GM23338 (cell line): ENCODE results near the gene C1orf21. TPM values are rescaled to one million over a fixed set of nuclear protein-coding genes. Genes with fewer than 3 reads are reported as not detected.
"Not testable (repeated sequence)": the region's sequence is repeated elsewhere in the genome, so short reads cannot be mapped to it uniquely, and the experiment has no call there.

Experiments
- ATAC-seq: fragments of 200-7000 bp; cut with Tn5 transposase; 3 replicates; pipeline ENCODE4 v1.9.1; 2020
- DNase-seq: peaks from one replicate; pipeline ENCODE4 v3.0.0-alpha.2; 2015; ENCODE audit warnings: low spot score
- H2AFZ ChIP-seq: fragments of 200-600 bp; sonication (generic); 2 replicates; pipeline ENCODE4 v1.8.0; 2016; ENCODE audit warnings: antibody characterized with exemption, mild to moderate bottlenecking, moderate library complexity
- H3F3A ChIP-seq: fragments of 200-600 bp; sonication (generic); replicated peaks from 2 replicates; pipeline ENCODE4 v1.8.0; 2017; ENCODE audit warnings: antibody characterized with exemption, mixed run types, low read depth
- H3K27ac ChIP-seq: fragments of 200-600 bp; sonication (generic); 2 replicates; pipeline ENCODE4 v1.6.1; 2016; ENCODE audit warnings: low read depth
- H3K27me3 ChIP-seq: fragments of 200-600 bp; sonication (generic); 2 replicates; pipeline ENCODE4 v1.8.0; 2016; ENCODE audit warnings: mild to moderate bottlenecking, mixed run types, moderate library complexity; ENCODE audit not compliant: insufficient read depth
- H3K36me3 ChIP-seq: fragments of 200-600 bp; sonication (generic); 2 replicates; pipeline ENCODE4 v1.8.0; 2016; ENCODE audit warnings: mild to moderate bottlenecking; ENCODE audit not compliant: insufficient read depth
- H3K4me1 ChIP-seq: fragments of 200-600 bp; sonication (generic); 2 replicates; pipeline ENCODE4 v1.8.0; 2016; ENCODE audit warnings: mild to moderate bottlenecking, moderate library complexity; ENCODE audit not compliant: insufficient read depth
- H3K4me2 ChIP-seq: fragments of 200-600 bp; sonication (generic); 2 replicates; pipeline ENCODE4 v1.7.1; 2017; ENCODE audit warnings: mixed run types
- H3K4me3 ChIP-seq: fragments of 200-600 bp; sonication (generic); 2 replicates; pipeline ENCODE4 v1.6.1; 2016; ENCODE audit warnings: mixed run types
- H3K79me2 ChIP-seq: fragments of 200-600 bp; sonication (generic); replicated peaks from 2 replicates; pipeline ENCODE4 v1.8.0; 2017; ENCODE audit warnings: mild to moderate bottlenecking; ENCODE audit not compliant: insufficient read depth
- H3K9me2 ChIP-seq: fragments of 200-600 bp; sonication (generic); 2 replicates; pipeline ENCODE4 v1.8.0; 2017; ENCODE audit not compliant: insufficient read depth
- H4K20me1 ChIP-seq: fragments of 200-600 bp; sonication (generic); replicated peaks from 2 replicates; pipeline ENCODE4 v1.8.0; 2017; ENCODE audit warnings: mild to moderate bottlenecking; ENCODE audit not compliant: insufficient read depth
- H3K27ac Mint-ChIP-seq: 2 replicates; pipeline ENCODE4 v1.8.0; 2020; ENCODE audit warnings: inconsistent platforms, mild to moderate bottlenecking, moderate library complexity, mixed read lengths
- H3K27me3 Mint-ChIP-seq: 3 replicates; pipeline ENCODE4 v1.8.0; 2022; ENCODE audit warnings: low read depth, mild to moderate bottlenecking, moderate library complexity, mixed read lengths, inconsistent platforms; ENCODE audit not compliant: insufficient read depth, poor library complexity
- H3K36me3 Mint-ChIP-seq: 3 replicates; pipeline ENCODE4 v1.8.0; 2021; ENCODE audit warnings: low read depth, mild to moderate bottlenecking, inconsistent platforms, moderate library complexity, mixed read lengths
- H3K4me1 Mint-ChIP-seq: 3 replicates; pipeline ENCODE4 v1.8.0; 2020; ENCODE audit warnings: mild to moderate bottlenecking, inconsistent platforms, mixed read lengths
- H3K4me3 Mint-ChIP-seq: 3 replicates; pipeline ENCODE4 v1.8.0; 2021; ENCODE audit warnings: moderate library complexity, mild to moderate bottlenecking, inconsistent platforms, mixed read lengths
- H3K9me3 Mint-ChIP-seq: 3 replicates; pipeline ENCODE4 v1.8.0; 2020; ENCODE audit warnings: moderate library complexity, mild to moderate bottlenecking, inconsistent platforms, mixed read lengths
- CREB1 ChIP-seq: fragments of 250-450 bp; sonication (Bioruptor Pico); IDR thresholded peaks from 2 replicates; pipeline ENCODE4 v1.5.0; 2020; ENCODE audit warnings: low read depth, mild to moderate bottlenecking, moderate library complexity
- JUNB ChIP-seq: IDR thresholded peaks from one replicate; pipeline ENCODE4 v1.6.1; 2016; ENCODE audit warnings: antibody characterized with exemption; ENCODE audit not compliant: unreplicated experiment
- POLR2AphosphoS5 ChIP-seq: IDR thresholded peaks from 2 replicates; pipeline ENCODE4 v1.6.1; 2016; ENCODE audit warnings: antibody characterized with exemption, low read depth
- STAT1 ChIP-seq: IDR thresholded peaks from one replicate; pipeline ENCODE4 v1.6.1; 2016; ENCODE audit warnings: antibody characterized with exemption; ENCODE audit not compliant: unreplicated experiment
- ZNF114 ChIP-seq: fragments of 250-450 bp; sonication (Bioruptor Pico); IDR thresholded peaks from 2 replicates; pipeline ENCODE4 v1.5.0; 2020; ENCODE audit warnings: mild to moderate bottlenecking, moderate library complexity
- ZNF331 ChIP-seq: fragments of 250-450 bp; sonication (Bioruptor Pico); IDR thresholded peaks from 2 replicates; pipeline ENCODE4 v1.5.0; 2020; ENCODE audit warnings: low read depth, mild to moderate bottlenecking, moderate library complexity
- long read RNA-seq: library from polyadenylated mRNA; unstranded; transcript quantifications from one replicate; pipeline ENCODE4 v2.0.0, GENCODE V29; 2020; ENCODE audit not compliant: unreplicated experiment
- polyA plus RNA-seq: library from polyadenylated mRNA; unstranded; fragments of >200 nt; fragmentation: Nextera tagmentation; extraction: Ambion mirVana; gene quantifications from 2 replicates; pipeline ENCODE4 v1.2.1, GENCODE V29; 2016
- total RNA-seq: library from RNA; depleted of rRNA; stranded (reverse); fragments of >200 nt; shearing (Covaris generic); gene quantifications from 2 replicates; pipeline ENCODE4 v1.2.3, GENCODE V29; 2014; rRNA removed
- TF ChIP-seq, protein P1 (sequence below): IDR thresholded peaks from one replicate; pipeline ENCODE4 v1.6.1; 2018; ENCODE audit warnings: antibody characterized with exemption; ENCODE audit not compliant: unreplicated experiment
- TF ChIP-seq, protein P2 (sequence below): fragments of 250-450 bp; sonication (Bioruptor Pico); IDR thresholded peaks from 2 replicates; pipeline ENCODE4 v1.5.0; 2020; ENCODE audit warnings: mild to moderate bottlenecking, moderate library complexity
- TF ChIP-seq, protein P3 (sequence below): IDR thresholded peaks from 2 replicates; pipeline ENCODE4 v1.6.1; 2016; ENCODE audit warnings: antibody characterized with exemption

C1orf21 gene, protein sequence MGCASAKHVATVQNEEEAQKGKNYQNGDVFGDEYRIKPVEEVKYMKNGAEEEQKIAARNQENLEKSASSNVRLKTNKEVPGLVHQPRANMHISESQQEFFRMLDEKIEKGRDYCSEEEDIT
- total RNA-seq: 28.0 and 34.2 TPM in 2 replicates
- polyA plus RNA-seq: 38.1 and 40.4 TPM in 2 replicates
- long read RNA-seq, full-length matches to known transcripts: 11 of 15 reads
- long read RNA-seq, partial matches to known transcripts: 2 of 15 reads
- long read RNA-seq, other reads (novel, unspliced or antisense): 2 of 15 reads

DNA sequence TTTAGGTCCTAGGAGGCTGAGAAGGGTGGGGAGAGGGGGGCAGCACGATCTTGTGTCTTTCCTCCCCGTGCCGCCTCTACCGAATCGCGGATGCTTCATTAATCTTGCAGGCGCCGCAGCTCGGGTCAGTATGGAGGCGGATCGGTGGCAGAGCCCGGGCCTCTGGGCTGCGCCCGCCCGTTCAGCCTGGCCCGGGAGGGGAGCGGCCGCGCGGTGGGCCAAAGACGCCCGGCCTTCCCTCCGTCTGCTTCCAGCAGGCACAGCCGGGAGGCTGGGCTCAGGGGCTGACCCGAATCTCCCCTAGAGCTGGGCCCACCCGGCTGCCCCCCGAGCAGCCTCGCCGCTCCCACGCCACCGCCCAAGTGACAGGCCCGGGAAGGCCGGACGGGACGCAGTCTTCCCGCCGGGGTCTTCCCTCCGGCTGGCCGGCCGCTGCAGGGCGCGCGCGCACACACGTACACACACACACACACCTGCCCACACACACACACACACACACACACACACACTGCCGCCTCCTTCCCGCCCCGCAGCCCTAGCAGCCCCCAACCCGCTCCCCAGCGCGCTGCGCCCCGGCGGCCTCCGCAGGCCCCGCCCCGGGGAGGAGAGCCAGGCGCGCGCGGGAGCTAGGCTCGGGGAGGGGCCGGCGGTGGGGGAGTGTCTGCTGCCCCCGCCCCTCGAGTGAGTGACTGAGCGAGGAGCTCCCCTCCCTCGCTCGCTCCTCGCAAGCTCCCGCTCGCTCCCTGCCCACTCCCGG, at the start of gene C1orf21:
C1orf21 (plus strand) TSS at position 718 of the 757 bp plus-strand sequence. CDS start 90,481 bp downstream, outside the sequence.
- Histone ChIP-seq H3K27me3 (peaks cover 9% of the 10 kb centered on the region; the same call in 1 of the 2 replicates), H3K4me2 (peak within 1 kb of the TSS; percentile 94), H3F3A (no peaks in the 10 kb centered on the region), H3K79me2 (peaks cover 40% of the 10 kb centered on the region), H3K4me1 (peaks cover 65% of the 10 kb centered on the region), H3K36me3 (no peaks in the 10 kb centered on the region), H3K27ac (peak within 1 kb of the TSS; percentile 84), H2AFZ (peak within 1 kb of the TSS; percentile 88), H3K4me3 (peak within 1 kb of the TSS; percentile 94), H4K20me1 (peaks cover 20% of the 10 kb centered on the region), H3K9me2 (no peaks in the 10 kb centered on the region)
- Mint-ChIP-seq H3K27me3 (peaks cover 10% of the 10 kb centered on the region), H3K4me3 (peak within 1 kb of the TSS; percentile 89), H3K36me3 (no peaks in the 10 kb centered on the region; the same call in 2 of the 3 replicates), H3K9me3 (no peaks in the 10 kb centered on the region; the same call in 1 of the 3 replicates), H3K27ac (peak within 1 kb of the TSS; percentile 49; the same call in 1 of the 2 replicates), H3K4me1 (peaks cover 61% of the 10 kb centered on the region)
- DNase-seq (peak; percentile 93), ATAC-seq (peak; percentile 80)
- TF ChIP-seq ZNF114 (CRISPR knock-in tag) (no peak), STAT1 (no peak), CREB1 (CRISPR knock-in tag) (peak; percentile 35; the same call in 1 of the 2 replicates), ZNF331 (no peak), JUNB (no peak), POLR2AphosphoS5 (peak; percentile 60; the same call in 1 of the 2 replicates)
- TF ChIP-seq, protein P1, sequence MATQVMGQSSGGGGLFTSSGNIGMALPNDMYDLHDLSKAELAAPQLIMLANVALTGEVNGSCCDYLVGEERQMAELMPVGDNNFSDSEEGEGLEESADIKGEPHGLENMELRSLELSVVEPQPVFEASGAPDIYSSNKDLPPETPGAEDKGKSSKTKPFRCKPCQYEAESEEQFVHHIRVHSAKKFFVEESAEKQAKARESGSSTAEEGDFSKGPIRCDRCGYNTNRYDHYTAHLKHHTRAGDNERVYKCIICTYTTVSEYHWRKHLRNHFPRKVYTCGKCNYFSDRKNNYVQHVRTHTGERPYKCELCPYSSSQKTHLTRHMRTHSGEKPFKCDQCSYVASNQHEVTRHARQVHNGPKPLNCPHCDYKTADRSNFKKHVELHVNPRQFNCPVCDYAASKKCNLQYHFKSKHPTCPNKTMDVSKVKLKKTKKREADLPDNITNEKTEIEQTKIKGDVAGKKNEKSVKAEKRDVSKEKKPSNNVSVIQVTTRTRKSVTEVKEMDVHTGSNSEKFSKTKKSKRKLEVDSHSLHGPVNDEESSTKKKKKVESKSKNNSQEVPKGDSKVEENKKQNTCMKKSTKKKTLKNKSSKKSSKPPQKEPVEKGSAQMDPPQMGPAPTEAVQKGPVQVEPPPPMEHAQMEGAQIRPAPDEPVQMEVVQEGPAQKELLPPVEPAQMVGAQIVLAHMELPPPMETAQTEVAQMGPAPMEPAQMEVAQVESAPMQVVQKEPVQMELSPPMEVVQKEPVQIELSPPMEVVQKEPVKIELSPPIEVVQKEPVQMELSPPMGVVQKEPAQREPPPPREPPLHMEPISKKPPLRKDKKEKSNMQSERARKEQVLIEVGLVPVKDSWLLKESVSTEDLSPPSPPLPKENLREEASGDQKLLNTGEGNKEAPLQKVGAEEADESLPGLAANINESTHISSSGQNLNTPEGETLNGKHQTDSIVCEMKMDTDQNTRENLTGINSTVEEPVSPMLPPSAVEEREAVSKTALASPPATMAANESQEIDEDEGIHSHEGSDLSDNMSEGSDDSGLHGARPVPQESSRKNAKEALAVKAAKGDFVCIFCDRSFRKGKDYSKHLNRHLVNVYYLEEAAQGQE: no peak
- TF ChIP-seq, protein P2, sequence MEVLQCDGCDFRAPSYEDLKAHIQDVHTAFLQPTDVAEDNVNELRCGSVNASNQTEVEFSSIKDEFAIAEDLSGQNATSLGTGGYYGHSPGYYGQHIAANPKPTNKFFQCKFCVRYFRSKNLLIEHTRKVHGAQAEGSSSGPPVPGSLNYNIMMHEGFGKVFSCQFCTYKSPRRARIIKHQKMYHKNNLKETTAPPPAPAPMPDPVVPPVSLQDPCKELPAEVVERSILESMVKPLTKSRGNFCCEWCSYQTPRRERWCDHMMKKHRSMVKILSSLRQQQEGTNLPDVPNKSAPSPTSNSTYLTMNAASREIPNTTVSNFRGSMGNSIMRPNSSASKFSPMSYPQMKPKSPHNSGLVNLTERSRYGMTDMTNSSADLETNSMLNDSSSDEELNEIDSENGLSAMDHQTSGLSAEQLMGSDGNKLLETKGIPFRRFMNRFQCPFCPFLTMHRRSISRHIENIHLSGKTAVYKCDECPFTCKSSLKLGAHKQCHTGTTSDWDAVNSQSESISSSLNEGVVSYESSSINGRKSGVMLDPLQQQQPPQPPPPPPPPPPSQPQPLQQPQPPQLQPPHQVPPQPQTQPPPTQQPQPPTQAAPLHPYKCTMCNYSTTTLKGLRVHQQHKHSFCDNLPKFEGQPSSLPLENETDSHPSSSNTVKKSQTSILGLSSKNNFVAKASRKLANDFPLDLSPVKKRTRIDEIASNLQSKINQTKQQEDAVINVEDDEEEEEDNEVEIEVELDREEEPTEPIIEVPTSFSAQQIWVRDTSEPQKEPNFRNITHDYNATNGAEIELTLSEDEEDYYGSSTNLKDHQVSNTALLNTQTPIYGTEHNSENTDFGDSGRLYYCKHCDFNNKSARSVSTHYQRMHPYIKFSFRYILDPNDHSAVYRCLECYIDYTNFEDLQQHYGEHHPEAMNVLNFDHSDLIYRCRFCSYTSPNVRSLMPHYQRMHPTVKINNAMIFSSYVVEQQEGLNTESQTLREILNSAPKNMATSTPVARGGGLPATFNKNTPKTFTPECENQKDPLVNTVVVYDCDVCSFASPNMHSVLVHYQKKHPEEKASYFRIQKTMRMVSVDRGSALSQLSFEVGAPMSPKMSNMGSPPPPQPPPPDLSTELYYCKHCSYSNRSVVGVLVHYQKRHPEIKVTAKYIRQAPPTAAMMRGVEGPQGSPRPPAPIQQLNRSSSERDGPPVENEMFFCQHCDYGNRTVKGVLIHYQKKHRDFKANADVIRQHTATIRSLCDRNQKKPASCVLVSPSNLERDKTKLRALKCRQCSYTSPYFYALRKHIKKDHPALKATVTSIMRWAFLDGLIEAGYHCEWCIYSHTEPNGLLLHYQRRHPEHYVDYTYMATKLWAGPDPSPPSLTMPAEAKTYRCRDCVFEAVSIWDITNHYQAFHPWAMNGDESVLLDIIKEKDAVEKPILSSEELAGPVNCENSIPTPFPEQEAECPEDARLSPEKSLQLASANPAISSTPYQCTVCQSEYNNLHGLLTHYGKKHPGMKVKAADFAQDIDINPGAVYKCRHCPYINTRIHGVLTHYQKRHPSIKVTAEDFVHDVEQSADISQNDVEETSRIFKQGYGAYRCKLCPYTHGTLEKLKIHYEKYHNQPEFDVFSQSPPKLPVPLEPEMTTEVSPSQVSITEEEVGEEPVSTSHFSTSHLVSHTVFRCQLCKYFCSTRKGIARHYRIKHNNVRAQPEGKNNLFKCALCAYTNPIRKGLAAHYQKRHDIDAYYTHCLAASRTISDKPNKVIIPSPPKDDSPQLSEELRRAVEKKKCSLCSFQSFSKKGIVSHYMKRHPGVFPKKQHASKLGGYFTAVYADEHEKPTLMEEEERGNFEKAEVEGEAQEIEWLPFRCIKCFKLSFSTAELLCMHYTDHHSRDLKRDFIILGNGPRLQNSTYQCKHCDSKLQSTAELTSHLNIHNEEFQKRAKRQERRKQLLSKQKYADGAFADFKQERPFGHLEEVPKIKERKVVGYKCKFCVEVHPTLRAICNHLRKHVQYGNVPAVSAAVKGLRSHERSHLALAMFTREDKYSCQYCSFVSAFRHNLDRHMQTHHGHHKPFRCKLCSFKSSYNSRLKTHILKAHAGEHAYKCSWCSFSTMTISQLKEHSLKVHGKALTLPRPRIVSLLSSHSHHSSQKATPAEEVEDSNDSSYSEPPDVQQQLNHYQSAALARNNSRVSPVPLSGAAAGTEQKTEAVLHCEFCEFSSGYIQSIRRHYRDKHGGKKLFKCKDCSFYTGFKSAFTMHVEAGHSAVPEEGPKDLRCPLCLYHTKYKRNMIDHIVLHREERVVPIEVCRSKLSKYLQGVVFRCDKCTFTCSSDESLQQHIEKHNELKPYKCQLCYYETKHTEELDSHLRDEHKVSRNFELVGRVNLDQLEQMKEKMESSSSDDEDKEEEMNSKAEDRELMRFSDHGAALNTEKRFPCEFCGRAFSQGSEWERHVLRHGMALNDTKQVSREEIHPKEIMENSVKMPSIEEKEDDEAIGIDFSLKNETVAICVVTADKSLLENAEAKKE (CRISPR knock-in tag): no peak
- TF ChIP-seq, protein P3, sequence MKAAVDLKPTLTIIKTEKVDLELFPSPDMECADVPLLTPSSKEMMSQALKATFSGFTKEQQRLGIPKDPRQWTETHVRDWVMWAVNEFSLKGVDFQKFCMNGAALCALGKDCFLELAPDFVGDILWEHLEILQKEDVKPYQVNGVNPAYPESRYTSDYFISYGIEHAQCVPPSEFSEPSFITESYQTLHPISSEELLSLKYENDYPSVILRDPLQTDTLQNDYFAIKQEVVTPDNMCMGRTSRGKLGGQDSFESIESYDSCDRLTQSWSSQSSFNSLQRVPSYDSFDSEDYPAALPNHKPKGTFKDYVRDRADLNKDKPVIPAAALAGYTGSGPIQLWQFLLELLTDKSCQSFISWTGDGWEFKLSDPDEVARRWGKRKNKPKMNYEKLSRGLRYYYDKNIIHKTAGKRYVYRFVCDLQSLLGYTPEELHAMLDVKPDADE: no peak

DNA sequence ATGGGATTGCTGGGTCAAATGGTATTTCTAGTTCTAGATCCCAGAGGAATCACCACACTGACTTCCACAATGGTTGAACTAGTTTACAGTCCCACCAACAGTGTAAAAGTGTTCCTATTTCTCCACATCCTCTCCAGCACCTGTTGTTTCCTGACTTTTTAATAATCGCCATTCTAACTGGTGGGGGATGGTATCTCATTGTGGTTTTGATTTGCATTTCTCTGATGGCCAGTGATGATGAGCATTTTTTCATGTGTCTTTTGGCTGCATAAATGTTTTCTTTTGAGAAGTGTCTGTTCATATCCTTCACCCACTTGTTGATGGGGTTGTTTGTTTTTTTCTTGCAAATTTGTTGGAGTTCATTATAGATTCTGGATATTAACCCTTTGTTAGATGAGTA, 49.0 kb upstream of the C1orf21 start:
- not testable (repeated sequence) for H3F3A ChIP-seq, ATAC-seq, H3K4me1 ChIP-seq, H3K27ac ChIP-seq, H3K9me2 ChIP-seq, H3K79me2 ChIP-seq, H3K36me3 Mint-ChIP-seq, H3K36me3 ChIP-seq, DNase-seq, H3K4me2 ChIP-seq, H3K27me3 ChIP-seq, H3K4me3 ChIP-seq, H4K20me1 ChIP-seq, H3K27me3 Mint-ChIP-seq, H3K4me1 Mint-ChIP-seq, H2AFZ ChIP-seq, H3K4me3 Mint-ChIP-seq, H3K9me3 Mint-ChIP-seq, H3K27ac Mint-ChIP-seq
